ENCODE results near the gene TSPAN3.

The TSPAN3 gene

DNA sequence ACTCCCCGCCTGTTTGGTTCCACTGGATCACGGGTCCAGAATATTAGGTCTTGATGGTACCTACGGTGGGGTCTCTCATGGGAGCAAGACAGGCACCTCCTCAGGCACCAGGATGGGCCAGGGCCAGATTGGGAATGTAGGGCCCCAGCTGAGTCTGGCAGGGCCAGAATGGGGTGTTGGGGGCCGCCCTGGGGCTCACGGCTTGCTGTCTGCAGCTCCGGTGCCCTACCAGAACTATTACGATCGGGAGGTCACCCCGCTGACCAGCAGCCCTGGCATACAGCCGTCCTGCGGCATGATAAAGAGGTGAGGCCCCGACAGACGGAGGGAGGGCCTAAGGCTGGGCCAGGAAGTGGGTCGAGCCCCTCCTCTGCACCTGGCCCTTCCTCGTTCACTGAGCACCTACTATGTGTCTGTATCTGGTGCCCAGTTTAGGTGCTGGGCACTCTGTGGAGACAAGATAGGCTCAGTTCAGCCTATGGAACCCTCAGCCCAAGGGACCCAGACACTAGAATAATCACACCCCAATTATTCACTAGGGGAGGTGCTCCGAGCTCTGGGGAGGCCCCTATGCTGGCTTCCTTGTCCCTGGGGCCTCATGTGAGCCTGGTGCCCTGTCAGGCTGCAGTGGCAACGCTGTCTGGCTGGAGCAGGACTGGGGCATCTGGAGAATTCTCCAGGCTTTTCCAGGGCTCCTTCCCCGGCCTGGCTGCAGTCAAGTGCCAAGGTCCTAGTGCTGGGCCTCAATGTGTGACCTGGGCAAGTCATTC, 38.1 kb downstream of the TSPAN3 start:
- DNase-seq = peak; percentile 13

DNA sequence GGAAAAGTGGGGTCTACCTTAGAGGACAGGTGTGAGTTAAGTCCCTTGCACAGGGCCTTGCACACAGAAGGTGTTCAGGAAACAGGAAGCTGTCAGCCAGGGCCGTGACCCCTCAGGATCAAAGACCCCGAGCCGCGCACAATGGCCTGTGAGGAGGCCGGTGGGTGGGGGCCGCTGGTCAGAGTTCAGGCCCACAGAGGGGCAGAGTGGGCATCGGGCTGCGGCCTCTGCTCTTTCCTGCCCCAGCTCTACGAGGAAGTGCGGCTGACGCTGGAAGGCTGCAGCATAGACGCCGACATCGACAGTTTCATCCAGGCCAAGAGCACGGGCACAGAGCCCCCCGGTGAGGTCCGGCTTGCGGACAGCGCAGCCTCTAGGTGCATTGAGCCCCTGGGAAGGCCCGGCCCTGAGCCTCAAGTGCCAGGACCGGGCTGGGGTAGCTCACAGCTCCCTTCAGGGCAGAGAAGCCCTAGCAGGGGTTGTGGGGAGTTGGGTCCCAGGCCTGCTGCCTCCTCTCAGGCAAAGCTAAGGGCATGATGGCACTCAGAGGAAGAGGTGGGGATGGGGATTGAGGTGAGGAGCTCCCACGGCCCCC, 38.8 kb downstream of the TSPAN3 start:
- DNase-seq = peak; percentile 16

DNA sequence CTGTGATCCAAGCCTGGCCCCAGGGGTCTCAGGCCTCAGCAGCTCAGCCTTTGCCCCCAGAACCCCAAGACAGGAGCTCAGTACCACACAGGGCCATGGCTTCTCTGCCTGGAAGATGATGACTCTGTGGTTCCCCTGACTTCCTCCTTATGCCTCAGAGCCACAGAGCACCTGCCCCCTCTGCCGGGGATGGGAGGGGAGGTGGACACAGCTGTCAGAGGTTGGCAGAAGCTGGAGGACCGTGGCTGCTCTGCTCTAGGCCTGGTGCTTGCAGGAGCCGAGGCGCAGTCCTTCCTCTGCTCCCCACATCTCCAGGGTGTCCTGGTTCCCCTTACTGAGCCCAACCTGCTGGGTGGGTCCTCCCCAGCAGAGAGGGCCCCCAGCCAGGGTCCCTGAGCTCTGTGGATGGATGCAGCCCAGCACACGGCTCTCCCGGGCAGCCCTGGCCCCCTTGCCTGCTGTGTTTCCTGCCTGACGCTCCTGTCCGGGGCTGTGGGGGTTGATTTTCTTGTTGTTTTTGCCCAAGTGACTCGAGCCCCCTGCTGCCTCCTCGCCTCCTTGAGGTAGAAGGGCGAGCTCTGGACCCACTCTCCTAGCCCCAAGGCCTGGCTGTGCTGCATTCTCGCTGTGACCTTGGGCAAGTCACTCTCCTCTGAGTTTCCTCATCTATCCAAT, 39.4 kb downstream of the TSPAN3 start:
- DNase-seq = peak; percentile 68

DNA sequence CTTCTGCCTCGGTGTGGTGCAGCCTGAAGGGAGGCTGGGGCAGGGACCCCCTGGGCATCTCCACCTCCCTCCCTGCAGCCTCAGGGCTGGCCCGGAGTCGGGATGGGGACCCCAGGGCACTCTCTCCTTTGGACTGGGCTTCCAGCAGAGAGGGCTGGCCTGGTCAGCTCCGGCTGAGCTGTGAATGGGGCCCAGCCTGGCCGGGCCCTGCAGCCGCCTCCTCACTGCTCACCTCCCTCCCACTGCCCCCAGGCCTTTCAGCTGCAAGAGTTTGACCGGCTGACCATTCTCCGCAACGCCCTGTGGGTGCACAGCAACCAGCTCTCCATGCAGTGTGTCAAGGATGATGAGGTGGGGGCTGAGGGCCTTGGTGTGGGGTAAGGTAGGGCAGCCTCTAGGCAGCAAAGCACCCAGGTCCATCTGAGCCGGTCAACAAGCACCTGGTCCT, 40.0 kb downstream of the TSPAN3 start:
- no peak for DNase-seq

DNA sequence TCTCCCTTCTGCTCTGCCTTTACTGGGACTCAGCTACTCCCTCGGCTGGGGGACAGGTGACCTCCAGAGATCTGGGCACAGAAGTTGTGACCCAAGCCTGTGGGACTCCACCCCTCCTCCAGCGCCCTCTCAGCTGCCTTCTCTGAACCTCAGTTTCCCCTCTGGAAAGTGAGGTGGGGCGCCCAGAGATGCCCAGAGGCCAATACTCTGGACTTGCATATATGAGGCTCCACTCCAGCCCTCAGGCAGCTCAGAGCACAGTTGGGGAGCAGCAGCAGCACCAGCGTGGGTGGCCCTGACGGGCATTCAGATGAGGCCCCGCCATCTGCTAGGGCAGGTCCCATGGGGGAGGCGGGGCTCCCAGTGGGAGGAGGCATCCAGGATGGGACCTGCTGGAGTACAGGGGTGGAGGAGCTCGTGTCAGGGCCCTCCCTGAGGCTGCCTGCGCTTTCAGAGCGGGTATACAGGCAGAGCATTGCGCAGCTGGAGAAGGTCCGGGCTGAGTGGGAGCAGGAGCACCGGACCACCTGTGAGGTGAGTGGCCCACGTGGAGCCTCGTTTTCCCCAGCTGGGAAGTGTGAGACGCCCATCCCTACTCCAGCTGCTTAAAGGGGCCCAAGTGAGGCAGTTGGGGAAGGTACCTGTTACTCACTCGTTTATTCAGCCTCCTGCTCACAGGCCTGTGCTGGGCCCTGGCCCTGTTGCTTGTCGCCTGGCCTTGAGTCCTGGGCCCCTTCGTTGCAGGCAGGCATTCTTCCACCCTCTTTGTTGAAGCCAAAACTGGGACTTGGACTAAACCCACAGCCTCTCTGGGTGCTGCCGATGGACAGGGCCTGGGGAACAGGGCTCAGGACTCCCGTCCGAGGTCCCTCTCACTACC, 40.6 kb downstream of the TSPAN3 start:
- peak; percentile 24 for DNase-seq

DNA sequence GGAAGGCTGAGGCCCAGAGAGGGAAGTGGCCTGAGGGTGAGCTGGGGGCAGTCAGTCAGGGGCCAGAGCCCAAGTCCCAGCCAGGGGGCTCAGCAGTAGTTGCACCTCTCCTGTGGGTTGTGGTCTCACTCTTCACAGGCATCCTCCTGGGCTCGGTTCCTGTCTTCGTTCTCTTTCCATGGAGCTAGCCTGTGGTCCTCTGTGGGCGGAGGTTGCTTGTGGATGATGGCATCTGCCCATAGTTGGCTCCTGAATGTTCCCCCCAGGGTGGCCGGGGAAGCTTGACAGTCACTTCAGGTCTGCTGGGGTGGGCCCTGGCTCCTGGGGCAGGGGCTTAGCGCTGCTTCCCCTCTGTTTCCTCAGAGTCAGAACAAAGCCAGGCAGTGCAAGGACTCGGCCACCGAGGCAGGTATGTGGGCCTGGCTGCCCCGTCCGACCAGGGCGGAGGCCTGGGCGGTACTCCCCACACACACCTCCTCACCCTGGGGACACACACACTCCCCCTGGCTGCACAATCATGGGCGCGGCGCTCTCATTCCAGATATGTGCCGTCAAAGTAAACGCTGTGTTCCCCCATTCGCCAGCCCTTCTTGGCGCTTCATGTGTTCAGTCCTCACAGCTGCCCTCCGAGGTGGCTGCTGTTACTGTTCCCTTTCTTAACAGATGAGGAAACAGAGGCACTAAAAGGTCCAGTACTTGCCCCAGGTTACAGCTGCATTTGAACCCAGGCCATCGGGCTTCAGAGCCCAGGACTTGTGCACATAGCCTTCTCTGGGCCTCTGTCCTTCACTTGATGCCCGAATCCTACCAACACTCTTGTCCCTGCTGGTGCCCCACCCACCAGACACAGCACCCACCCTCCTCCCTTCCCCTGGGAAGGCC, 41.5 kb downstream of the TSPAN3 start:
- peak; percentile 15 for DNase-seq

DNA sequence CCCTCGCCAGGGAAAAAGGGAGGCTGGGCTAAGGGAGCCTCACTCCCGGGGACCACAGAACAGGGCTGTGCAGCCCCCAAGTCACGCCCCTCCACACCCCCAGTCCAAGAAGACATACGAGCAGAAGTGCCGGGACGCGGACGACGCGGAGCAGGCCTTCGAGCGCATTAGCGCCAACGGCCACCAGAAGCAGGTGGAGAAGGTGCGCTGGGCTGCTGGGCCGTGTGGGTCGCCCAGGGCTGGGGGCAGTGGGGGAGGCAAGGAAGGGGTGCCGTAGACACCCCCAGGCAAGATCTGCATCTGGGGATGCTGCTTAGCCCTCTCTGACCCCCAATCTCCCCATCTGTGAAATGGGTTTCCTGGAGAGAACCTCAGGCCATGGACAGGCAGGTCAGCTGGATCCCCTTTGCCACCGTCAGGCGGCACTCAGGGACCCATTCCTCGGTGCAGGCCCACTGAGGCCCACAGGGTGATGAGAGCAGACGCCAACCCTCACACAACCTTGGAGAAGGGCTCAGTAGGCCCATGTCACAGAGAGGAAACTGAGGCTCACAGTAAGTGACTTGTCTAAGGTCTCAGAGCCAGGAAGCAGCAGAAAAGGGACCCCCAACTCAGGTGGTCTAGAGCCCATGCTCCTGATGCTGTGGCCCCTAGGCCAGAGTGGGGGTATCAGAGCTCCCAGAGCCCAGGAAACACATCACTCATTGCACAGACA, 42.3 kb downstream of the TSPAN3 start:
- no peak for DNase-seq

DNA sequence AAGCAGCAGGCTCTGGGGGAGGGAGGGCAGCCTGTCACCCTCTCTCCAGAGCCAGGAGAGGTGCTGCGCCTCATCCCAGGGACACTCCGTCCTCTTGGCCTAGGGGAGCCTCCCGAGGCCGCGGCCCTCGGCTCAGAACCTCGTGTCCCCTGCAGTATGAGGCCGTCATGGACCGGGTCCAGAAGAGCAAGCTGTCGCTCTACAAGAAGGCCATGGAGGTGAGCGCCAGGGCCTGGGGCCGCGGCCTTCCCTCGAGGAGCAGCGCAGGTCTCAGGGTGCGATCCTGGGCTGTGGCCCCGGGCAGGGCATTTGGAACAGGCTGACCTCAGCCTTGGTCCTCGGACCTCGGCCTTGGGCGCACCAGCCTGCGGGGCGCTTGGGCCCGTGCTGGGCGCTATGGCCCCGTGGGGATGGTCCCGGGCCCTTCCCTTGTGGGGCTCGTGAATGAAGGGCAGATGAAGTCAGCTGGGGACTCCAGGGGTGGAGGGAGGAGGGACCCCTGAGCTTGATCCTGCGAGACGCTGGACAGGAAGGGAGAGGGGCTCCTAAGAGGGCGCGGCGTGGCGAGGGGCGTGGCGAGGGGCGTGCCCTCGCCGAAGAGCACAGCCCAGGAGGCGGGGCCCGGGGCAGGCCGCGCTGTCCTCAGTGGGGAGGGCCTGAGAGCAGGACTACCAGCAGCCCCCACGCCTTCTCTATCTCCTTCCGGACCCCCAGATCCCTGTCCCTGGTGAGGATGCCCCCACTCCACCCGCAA, 43.0 kb downstream of the TSPAN3 start:
- peak; percentile 42 for DNase-seq

DNA sequence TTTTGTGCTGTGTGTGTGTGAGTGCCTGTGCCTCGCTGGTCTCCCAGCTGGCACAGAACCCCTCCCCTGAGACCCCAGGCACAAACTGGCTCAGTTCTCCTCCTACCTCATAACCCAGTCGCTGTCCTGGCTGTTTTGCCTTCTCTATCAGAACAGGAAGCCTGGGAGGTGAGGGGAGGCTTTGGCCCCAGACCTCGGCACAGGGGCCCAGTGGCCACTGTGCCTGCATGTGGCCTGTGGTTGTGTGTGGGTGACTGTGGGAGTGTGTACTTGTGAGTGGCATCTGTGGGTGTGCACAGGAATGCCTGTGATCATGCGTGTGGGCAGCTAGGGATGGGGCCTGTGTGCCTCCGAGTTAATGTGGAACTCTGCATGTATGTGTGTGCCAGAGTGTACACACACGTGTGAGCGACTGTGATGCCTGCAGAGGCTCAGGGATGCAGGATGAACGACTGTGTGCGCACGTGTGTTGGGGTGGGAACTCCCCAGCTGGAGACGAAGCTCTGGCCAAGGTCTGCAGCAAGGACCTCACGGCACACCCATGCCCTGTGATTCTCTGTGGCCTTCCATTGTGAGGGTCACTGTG, 43.7 kb downstream of the TSPAN3 start:
- peak; percentile 18 for DNase-seq

DNA sequence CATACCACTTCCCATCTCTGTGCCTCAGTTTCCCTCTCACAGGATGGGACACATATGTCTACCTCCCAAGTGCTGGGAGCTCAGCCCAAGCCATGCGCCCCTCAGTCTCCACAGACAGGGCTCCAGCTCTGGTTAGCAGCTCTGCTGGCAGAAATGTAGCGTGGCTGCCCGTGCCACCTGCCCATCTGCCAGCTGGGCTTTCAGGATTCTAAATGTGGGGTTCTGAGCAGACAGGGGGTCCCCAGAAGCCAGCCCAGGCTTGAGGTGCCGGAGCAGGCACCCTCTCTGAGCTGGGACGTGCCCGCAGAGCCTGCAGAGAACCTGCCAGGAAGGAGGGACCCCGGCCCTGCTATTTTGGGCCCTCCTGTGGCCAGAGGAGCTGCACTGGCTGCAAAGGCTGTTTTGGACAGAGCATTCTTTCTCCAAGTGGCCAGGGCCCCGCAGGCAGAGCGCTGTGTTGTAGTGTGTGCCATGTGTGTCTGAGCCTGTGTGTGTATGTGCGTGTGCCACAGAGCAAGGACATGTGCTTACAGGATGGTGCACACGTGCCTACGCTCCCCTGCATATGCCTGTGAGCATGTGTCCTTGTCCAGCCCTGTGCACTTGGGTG, 44.3 kb downstream of the TSPAN3 start:
- DNase-seq = peak; percentile 18

DNA sequence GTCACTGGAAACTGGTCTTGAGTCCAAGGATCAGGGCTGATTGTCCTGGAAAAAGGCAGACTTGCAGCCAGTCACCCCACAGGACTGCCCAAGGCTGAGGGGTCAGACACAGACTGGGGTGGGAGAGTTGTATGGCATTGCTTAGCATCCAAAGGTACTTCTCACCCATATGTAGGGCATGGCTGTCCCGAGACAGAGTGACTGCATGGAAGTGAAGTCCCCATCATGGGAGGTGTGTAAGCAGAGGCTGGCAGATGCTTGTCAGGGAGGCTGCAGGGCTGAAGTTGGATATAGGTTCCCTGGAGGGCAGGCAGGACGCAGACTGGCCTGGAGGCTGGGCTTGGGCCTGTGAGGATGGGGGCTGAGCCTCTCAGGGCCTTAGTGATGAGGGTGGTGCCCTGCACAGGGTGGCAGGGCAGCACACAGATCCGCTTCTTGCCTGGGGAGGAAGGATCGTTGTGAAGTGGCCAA, 44.9 kb downstream of the TSPAN3 start:
- peak; percentile 13 for DNase-seq

DNA sequence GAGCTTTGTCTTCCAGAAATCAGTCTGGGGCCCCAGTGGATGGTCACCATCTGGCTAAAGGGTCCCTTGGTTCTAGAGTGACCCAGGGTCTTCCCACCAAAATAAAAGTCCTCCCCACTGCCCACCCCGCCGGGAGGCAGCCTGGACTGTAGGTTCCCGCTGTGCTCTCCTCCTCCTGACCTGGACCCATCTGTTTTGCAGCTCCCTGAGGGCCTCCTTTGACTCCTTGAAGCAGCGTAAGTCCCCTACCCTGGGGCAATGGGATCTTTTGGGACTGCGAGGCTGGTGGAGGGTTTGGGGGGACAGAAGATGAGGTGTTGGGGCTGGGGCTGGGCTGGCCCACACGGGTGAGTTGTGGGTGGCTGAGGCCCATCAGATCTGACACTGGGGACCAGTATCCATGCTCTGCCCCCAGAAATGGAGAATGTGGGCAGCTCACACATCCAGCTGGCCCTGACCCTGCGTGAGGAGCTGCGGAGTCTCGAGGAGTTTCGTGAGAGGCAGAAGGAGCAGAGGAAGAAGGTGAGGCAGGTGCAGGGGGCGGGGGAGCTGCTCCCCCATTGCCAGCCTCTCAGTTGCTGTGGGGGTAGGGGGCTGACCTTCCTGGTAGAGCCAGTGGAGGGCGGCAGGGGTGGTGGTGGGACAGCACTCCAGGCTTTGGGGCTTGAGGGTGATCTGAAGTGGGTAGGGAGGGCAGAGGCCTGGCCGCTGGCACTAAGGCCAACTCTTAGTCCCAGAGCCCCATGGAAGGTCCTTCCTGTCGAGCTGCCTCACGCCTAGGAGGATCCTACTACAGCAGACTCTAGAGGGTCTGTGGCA, 45.6 kb downstream of the TSPAN3 start:
- peak; percentile 18 for DNase-seq

DNA sequence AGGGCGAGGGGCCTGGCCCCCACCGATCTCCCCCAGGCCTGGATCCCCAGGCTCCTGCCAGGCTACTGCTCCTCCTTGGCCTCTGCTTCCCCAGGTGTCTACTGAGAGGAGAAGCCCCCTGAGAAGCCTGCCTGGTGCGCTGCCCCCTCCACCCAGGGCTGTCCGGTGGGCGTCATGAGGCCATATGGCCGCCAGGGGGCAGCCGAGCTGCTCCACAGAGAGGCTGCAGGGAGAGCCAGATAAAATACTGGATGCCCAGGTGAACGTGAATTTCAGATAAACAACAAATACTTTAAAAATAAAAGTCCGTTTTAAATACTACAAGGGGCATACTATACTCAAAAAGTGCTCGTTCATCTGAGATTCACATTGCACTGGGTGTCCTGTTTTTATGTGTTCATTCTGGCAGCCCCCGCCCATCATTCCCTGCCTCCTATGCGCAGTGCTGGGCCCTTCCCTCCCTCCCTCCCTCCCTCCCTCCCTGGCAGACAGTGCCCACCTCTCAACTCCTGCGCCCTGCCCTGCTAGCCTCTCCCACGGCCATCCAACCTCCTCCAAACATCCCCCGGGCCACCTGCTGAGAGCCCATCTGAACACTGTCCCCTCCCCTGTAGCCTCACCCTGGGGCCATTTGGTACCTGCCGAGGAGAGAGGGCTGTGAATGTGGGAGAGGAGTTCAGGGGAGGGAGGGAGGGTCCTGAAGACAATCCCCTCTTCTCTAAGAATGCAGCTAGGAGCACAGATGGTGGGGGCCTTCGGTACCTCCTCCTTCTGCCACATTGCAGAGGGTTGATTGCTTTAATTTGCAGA, 46.4 kb downstream of the TSPAN3 start:
- DNase-seq = peak; percentile 79

DNA sequence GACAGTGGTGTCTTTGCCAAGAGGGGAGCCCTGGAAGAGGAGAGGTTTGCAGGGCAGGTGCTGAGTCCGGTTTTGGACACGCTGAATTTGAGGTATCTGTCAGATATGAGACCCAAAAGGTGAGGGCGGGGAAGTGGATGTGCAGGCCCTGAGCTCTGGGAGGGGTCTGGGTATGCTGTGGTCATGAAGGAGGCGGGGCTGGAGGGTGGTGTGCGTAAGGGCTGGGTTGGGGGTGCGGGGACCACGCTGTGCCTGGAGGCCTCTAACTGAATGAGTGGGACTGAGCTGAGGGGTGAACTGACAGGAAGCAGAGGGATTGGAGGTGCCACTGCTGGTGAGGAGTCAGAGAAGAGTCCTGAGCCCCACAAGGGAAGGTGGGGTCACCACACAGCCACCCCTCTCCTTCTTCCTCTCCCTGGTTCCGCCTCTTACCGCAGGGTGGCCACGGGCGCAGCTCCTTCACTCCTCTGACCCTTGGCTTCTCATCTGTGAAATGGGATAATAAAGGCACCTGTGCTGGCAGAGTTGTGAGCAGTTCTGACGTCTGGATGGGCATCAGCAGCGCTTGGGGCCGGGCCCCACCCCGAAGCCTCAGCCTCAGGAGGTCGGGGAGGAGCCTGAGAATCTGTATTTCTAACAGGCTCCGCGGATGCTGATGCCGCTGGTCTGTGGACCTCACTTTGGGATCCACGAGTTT, 47.2 kb downstream of the TSPAN3 start:
- no peak for DNase-seq

DNA sequence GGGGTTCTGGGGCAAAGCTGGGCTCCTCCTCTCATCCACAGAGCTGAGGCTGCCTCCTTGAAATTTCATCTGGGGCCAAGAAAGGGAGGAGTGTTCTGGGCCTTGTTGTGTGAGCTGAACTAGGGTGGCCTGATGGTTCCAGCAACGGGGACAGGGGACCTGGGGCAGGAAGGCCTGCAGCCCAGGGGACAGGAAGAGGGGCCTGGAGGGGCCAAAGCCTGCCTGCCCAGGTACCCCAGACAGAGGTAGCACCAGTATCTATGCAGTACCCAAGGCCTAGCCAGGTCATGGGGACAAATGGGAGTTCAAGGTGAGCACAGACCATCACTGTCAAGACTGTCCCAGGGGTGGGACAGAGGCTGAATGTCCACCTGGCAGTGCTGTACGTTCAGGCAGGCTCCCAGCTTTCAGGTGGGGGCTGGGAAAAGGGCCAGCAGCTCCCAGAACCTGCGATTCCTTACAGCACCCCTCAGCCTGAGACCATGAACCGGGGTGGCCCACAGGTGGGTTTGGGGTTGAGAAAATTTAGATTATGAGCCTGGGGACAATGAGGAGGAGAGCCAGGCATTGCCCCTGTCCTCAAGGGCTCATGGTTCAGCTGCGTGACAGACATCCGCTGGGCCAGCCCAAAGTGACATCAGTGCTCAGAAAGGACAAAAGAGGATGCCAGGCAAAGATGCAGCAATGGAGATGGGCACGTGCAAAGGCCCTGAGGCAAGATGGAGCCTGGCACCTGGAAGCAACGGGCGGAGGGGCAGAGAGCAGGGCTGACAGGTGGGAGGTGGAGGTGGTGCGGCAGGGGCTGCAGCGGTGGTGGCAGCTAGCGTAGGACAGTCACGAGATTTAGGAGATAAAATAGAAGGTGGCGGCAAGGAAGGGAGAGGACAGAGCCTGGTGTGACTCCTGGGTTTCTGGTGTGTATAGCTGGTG, 48.0 kb downstream of the TSPAN3 start:
- DNase-seq = no peak
